Esophagus muscularis mucosa (tissue), 3 donors: Measurements from ENCODE around the gene RFPL1.

Experiments
- CTCF ChIP-seq, 3 experiments: fragments of 200-600 bp in 2 of 3; fragments of 450-650 bp in 1 of 3; sonication (generic) in 2 of 3; IDR thresholded peaks; one replicate each; pipeline ENCODE4 v1.5.1; 2017 to 2019; ENCODE audit warnings: antibody characterized with exemption in 3 of 3, mild to moderate bottlenecking in 2 of 3, moderate library complexity in 1 of 3
- POLR2A ChIP-seq: fragments of 450-650 bp; IDR thresholded peaks from one replicate; pipeline ENCODE4 v1.6.1; 2017; ENCODE audit warnings: antibody characterized with exemption, moderate library complexity, mild to moderate bottlenecking, low read depth
- POLR2AphosphoS5 ChIP-seq, 2 donors: sonication (generic); formaldehyde crosslinking; IDR thresholded peaks; one replicate each; pipeline ENCODE4 v1.6.1; 2017; ENCODE audit warnings: antibody characterized with exemption in 2 of 2

- TF ChIP-seq CTCF (IDR thresholded peaks at IDR 0.05) (no peak), POLR2AphosphoS5 (IDR thresholded peaks at IDR 0.05) (no peak), POLR2A (no peak)
Measured at GRCh38 chr22:29479417-29480261, 41.3 kb downstream of the RFPL1 start, which contains the start of gene NEFH.
